ENCODE data around the gene COL4A4. TPM values are rescaled to one million over a fixed set of nuclear protein-coding genes. Genes with fewer than 3 reads are reported as not detected.

COL4A4 gene
- polyA plus RNA-seq, 1 donor, result 0.09 TPM

GRCh38 chr2:227161947-227162346, 2.1 kb downstream of the COL4A4 start:
- DNase-seq (ENCODE audit: low read depth), result no peak

- no peak for DNase-seq (ENCODE audit: low read depth)
Measured at GRCh38 chr2:227160164-227160563, 3.8 kb downstream of the COL4A4 start.

GRCh38 chr2:227154986-227155774, 8.8 kb downstream of the COL4A4 start:
- no peak for DNase-seq (ENCODE audit: low read depth)

GRCh38 chr2:227153758-227154486, 10.1 kb downstream of the COL4A4 start:
- no peak for DNase-seq (ENCODE audit: low read depth)

DNA sequence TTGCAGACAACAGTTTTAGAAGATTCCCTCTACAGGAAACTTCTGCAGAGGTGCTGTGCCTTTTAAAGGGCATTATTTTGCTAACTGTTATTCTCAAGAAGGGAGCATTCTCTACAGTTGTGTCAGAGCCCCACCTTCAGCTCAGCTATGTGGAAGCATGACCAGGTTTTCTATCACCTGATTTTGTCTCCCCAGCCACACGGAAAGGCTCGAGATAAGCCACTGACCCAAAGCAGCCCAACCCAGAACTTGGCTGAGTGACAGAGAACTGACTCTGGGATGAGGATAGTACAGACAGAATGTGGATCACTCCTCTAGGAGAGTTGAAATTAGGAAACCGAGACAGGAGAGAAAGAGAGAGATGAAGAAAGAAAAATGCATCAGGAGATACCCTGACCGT, 10.7 kb downstream of the COL4A4 start:
- no peak for DNase-seq (ENCODE audit: low read depth)

DNA sequence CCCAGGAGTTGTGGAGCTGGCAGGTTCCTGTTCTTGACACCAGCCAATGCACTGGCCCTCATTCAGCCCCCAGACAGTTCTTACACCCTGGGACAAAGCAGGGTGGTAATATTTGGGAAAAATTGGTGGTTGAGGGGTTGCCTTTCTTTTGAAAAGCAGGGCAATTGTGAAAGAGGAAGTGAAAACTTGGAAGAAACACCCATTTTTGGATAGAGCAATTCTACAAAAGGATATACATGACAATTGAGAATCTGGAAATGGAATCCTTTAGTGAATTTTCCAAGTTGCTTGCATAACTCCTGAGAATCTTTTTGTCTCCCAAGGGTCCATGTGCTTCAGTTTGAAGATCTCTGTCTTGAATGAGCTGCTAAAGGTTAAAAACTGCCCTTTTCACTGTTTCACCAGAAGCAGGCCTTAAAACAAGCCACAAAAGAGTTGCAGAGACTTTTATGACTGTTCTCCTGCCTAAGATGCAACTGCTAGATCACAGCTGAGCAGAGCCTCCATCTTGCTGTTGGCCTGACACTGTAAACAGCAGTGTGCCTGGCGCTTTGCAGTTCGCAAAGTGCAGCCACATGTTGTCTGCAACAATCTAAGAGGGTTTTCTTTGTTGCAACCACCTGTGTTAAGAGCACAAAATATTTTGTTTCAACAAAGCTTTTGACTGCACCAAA, 11.8 kb downstream of the COL4A4 start:
- DNase-seq (ENCODE audit: low read depth), result no peak

GRCh38 chr2:227150222-227150936, 13.6 kb downstream of the COL4A4 start:
- DNase-seq (ENCODE audit: low read depth), result no peak

DNA sequence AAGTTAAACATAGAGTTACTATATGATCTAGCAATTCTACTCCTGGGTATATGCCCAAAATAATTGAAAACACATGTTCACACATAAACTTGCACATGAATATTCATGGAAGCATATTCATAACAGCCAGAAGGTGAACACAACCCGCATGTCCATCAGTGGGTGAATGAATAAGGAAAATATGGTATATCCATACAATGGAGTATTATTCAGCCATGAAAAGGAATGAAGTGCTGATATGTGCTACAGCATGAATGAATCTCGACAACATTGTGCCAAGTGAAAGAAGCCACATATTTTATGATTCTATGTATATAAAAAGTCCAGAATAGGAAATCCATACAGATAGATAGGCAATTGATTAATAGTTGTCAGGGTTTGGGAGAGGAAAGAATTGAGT, 15.9 kb downstream of the COL4A4 start:
- no peak for DNase-seq (ENCODE audit: low read depth)

- no peak for DNase-seq (ENCODE audit: low read depth)
Measured at GRCh38 chr2:227147023-227147422, 17.0 kb downstream of the COL4A4 start.

DNA sequence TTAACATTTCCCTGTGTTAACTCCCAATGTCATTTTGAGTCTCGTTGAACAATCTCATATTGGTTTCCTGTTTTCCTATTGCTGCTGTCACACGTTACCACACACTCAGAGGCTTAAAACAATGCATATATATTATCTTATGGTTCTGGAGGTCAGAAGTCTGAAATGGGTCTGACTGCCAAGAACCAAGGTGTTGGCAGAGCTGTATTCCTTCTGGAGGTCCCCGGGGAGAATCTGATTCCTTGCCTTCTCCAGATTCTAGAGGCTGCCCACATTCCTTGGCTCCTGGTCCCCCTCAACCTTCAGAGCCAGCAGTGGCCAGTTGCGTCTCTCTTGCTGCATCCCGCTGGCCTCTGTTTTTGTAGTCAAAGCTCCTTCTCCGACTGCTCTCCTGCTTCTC, 17.5 kb downstream of the COL4A4 start:
- DNase-seq (ENCODE audit: low read depth), result no peak

DNA sequence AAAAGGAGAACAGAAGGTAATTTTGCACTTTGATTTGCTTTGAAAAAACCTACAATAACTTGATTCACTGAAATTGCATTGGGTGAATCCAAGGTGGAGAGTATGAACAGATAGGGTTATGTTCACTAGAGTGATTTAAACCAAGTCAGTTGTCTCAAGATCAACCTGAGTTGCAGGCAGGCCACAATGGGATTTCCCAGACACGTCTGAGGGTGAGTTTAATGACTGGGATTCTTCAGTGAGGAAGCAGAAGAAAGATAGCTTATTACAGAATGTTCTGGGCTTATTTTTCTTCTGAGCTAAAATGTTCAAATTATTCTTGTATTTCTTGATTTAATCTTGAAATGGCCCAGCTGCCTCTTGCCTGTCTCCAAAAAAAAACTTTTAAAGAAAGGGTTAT, 20.1 kb downstream of the COL4A4 start:
- no peak for DNase-seq (ENCODE audit: low read depth)

DNA sequence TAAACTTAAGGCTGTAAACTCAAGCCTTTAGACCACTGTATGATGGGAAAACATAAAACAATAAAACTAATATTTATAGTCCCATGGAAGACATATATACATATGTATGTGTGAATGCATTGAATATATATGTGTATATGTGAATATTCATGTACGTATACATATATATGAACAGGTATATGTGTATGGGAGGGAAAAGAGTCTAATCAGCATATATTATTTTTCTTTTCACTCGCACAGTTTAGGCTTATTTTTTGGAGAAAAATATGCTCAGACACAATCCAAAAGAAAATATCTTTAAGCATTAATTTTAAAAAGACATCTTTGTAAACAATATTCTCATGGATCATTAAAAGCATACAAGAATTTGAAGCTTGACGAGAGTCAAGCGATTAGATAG, 22.7 kb downstream of the COL4A4 start:
- DNase-seq (ENCODE audit: low read depth), result no peak

DNA sequence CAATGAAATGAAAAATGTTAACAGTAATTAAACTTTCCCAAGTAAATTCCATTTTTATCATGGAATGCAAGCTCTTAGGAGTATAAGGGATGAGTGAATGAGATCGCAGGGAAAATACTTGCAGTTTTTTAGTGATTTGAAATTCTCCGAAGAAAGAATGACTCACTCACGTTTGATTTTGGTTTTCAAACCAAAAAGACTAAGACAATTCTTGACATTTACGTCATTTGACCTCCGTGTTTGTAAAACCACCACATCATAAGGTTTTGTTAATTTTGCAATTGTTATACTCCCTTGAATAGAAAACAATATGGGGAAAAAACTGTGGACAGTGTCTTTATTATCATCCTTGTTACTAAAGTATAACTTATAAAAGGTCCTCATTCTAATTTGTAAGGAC, 29.4 kb downstream of the COL4A4 start:
- DNase-seq (ENCODE audit: low read depth), result no peak

GRCh38 chr2:227132986-227133385, 31.0 kb downstream of the COL4A4 start:
- DNase-seq (ENCODE audit: low read depth), result no peak

- DNase-seq (ENCODE audit: low read depth), result no peak
Measured at GRCh38 chr2:227130636-227131035, 33.4 kb downstream of the COL4A4 start.

DNA sequence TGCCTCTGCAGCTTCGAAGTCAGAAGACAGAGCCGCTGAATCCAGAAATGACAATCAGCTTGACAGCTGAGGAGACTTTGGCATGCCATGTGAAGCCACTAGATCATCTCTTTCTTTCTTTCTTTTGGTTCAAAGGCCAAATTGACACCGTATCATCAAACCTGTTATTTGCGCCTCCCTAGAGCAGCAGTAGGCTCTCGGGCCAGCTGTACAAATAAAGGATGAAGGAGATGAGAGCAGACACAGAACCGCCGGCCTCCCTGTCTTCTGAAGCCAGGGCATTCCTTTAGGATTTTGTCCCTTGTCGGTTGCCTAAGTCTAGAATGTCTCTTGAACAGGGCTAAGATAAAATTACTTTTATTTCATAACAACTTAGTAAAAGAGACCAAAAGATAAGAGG, 36.8 kb downstream of the COL4A4 start:
- no peak for DNase-seq (ENCODE audit: low read depth)

- DNase-seq (ENCODE audit: low read depth), result no peak
Measured at GRCh38 chr2:227125506-227125905, 38.5 kb downstream of the COL4A4 start.

DNA sequence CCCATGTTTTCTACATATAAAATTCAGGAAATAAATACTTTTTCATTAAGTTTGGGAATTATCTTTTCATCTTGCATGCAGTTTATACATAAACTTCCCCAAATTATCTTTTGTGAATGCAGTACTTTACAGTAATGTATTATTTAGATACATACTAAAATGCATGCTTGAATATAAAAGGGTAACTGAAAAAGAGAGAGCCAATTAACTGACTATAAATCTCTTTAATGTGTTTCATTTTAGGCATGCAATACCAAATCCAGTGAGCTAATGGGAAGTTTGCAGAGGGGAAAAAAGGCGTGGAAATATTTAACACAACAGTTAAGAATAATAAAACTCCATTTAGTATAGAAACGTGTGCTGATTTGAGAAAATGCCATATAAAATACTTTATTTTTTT, 39.2 kb downstream of the COL4A4 start:
- no peak for DNase-seq (ENCODE audit: low read depth)

DNA sequence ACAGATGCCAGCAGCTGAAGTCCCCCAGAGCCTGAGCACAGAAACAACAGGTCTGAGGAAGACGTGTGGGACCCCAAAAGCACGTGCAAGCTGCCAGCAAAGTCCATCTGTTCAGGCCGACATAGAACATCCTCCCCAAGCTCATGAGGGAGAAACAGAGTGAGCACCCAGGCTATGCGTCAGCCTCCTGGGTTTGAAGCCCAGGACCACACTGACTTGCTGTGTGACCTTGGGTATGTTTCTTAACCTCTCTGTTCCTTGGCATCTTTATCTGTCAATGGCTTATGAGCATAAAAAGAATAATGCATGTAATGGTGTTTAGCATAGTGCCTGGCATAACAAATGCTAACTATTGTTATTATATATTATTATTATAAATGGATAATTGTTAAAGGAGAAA, 40.3 kb downstream of the COL4A4 start:
- no peak for DNase-seq (ENCODE audit: low read depth)

DNA sequence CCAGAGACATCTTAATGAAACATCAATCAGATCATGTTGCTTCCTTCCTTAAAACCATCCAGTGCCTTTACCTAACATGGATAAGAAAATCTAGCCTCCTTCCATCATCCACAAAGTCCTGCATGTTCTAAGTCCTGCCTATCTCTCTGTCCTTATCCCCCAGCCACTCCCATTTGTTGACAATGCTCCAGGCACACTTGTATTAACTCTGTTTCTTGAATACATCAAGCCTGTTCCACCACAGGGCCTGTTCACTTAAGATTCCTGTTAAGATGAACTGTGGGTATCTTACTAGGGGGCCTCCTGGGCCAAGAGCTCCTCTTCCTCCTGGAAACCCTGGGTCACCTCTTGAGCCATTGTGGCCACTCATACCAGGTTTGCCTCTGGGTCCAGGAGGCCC, 45.7 kb downstream of the COL4A4 start:
- no peak for DNase-seq (ENCODE audit: low read depth)

DNA sequence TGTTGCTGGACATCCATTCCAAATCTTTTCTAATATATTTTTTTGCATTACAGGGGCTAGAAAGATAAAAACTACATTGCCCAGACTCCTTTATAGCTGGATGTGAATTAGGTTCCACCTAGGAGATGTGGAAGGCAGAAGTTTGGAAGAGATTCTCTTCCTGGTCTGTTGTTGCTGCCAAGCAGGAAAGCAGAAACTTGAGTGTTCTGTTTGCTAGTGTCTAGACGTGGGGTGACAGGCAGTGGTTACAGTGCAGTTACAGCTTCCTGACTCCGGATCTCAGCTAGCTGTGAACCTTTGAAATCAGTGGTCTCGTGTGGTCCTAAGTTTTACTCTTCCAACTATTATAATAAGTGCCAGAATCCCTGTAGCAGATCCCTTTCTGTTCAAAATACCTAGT, 46.2 kb downstream of the COL4A4 start:
- no peak for DNase-seq (ENCODE audit: low read depth)

- DNase-seq (ENCODE audit: low read depth), result no peak
Measured at GRCh38 chr2:227117027-227117426, 47.0 kb downstream of the COL4A4 start.
